K562 (cell line): ENCODE data around the gene SHC1. TPM values are rescaled to one million over a fixed set of nuclear protein-coding genes. Genes with fewer than 3 reads are reported as not detected.
A peak's percentile ranks its signal among the peaks of the same experiment; 100 is the strongest.

ENCODE experiments used
- BCL6 ChIP-seq: fragments of 250-450 bp; sonication (Bioruptor Pico); IDR thresholded peaks from 2 replicates; pipeline ENCODE4 v1.4.0; 2020
- CREM ChIP-seq: IDR thresholded peaks from 2 replicates; pipeline ENCODE4 v1.6.1; 2014; ENCODE audit warnings: antibody characterized with exemption, low read depth
- CXXC5 ChIP-seq: fragments of 250-450 bp; sonication (Bioruptor Pico); IDR thresholded peaks from 2 replicates; pipeline ENCODE4 v1.8.0; 2022; ENCODE audit warnings: inconsistent platforms, mild to moderate bottlenecking, moderate library complexity
- ILK ChIP-seq: fragments of 450-650 bp; IDR thresholded peaks from 2 replicates; pipeline ENCODE4 v1.6.1; 2016; ENCODE audit warnings: missing genetic modification characterization, low read depth, mild to moderate bottlenecking, missing compliant biosample characterization, moderate library complexity, borderline replicate concordance
- MAZ ChIP-seq, 2 experiments: fragments of 450-650 bp in 1 of 2; sonication (generic) in 1 of 2; formaldehyde crosslinking; IDR thresholded peaks in 1 of 2; conservative IDR thresholded peaks in 1 of 2; 2 replicates each; pipeline versions ENCODE4 v1.4.0 to v1.5.0; 2020; ENCODE audit warnings: mild to moderate bottlenecking in 1 of 2, missing genetic modification reagents in 1 of 2
- SIX5 ChIP-seq, 2 experiments: IDR thresholded peaks; 2 replicates each; pipeline ENCODE4 v1.6.1; 2011; ENCODE audit warnings: low read length in 2 of 2, borderline replicate concordance in 1 of 2, low read depth in 1 of 2, mild to moderate bottlenecking in 1 of 2, moderate library complexity in 1 of 2; ENCODE audit not compliant: insufficient read depth in 1 of 2
- SP1 ChIP-seq: sonication (generic); formaldehyde crosslinking; IDR thresholded peaks from 2 replicates; pipeline ENCODE4 v1.8.1; 2022; ENCODE audit warnings: mild to moderate bottlenecking, missing genetic modification reagents
- ZNF561 ChIP-seq: fragments of 450-650 bp; formaldehyde crosslinking; conservative IDR thresholded peaks from 2 replicates; pipeline ENCODE4 v1.4.0; 2020; ENCODE audit warnings: mild to moderate bottlenecking, moderate library complexity
- polyA plus RNA-seq, 8 experiments: library from polyadenylated mRNA; depleted of rRNA in 4 of 8; stranded (reverse) in 5 of 8; unstranded in 3 of 8; fragments of >200 nt; fragmentation: Nextera tagmentation in 2 of 8; fragmentation: Illumina TruSeq in 1 of 8; extraction: Ambion mirVana in 2 of 8; extraction: Trizol in 1 of 8; gene quantifications; 2 replicates each; pipeline versions ENCODE4 v1.2.1 to v1.2.3, GENCODE V29; 2011 to 2014; ENCODE audit warnings: inconsistent platforms in 1 of 8, missing spikeins in 1 of 8
- total RNA-seq, 7 experiments: library from RNA; depleted of rRNA in 6 of 7; stranded (reverse); fragments of >200 nt in 6 of 7; fragmentation: Illumina TruSeq in 2 of 7; extraction: Trizol in 2 of 7; gene quantifications; 2 replicates each; pipeline versions ENCODE4 v1.2.1 to v1.2.3, GENCODE V29; 2011 to 2021; ENCODE audit warnings: low replicate concordance in 1 of 7
- TF ChIP-seq, protein P1 (sequence below): fragments of 450-650 bp; IDR thresholded peaks from 2 replicates; pipeline ENCODE4 v1.6.1; 2016; ENCODE audit warnings: borderline replicate concordance
- TF ChIP-seq, protein P2 (sequence below): fragments of 450-650 bp; IDR thresholded peaks from 2 replicates; pipeline ENCODE4 v1.6.1; 2016; ENCODE audit warnings: low read depth
- TF ChIP-seq, protein P3 (sequence below): sonication (generic); formaldehyde crosslinking; IDR thresholded peaks from 2 replicates; pipeline ENCODE4 v1.8.0; 2023; ENCODE audit warnings: mild to moderate bottlenecking, missing genetic modification reagents
- TF ChIP-seq, protein P4 (sequence below): fragments of 200-400 bp; formaldehyde crosslinking; IDR thresholded peaks from 2 replicates; pipeline ENCODE4 v1.6.1; 2017; ENCODE audit warnings: mild to moderate bottlenecking, low read depth, low read length, moderate library complexity

Gene SHC1
- total and polyA plus RNA-seq, 9 of the 15 experiments (the other 6 are each of a cell fraction or from before 2014, with no cell fraction given): 4.1 to 113 (median 51.9) TPM

DNA sequence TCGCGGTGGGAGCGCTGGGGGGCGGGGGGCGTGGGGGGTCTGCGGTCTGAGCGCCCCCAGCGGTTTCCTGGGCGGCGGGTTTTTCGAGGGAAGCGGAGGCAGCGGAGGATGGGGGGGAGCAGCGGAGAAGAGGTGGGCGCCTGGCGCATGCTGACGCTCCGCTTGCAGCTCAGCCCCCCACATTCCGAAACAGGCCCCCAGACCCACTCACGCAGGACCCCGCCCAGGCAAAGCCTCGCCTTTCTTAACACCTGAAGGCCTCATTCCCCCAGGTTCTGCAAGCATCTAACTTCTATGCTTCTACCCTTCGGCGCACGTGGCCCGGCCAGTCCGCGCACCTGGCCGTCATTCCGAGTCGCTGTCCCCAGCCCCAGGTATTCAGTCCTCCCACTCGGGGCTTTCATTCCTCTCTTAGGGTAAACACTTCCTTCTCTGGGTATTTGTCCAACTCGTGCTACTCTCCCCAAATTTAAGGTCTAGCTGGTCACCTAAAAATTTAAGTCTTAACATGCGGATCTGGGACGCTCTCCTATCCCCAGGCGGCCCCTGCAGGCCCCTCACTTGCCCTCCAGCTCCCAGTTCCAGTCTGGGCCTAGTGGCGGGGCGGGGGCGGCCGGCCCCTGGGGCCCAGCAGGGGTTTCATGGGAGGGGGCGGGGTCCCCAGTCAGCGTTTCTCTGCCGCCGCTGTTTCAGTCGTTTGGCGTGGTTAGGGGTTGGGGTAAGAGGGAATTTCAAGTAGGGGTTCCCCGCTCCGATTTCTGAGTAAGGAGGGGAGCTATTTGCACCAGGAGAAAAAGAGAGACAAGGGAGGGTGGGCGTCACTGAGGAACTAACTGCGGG lies 29.2 kb upstream of the SHC1 start (continued):
- TF ChIP-seq, protein P1, sequence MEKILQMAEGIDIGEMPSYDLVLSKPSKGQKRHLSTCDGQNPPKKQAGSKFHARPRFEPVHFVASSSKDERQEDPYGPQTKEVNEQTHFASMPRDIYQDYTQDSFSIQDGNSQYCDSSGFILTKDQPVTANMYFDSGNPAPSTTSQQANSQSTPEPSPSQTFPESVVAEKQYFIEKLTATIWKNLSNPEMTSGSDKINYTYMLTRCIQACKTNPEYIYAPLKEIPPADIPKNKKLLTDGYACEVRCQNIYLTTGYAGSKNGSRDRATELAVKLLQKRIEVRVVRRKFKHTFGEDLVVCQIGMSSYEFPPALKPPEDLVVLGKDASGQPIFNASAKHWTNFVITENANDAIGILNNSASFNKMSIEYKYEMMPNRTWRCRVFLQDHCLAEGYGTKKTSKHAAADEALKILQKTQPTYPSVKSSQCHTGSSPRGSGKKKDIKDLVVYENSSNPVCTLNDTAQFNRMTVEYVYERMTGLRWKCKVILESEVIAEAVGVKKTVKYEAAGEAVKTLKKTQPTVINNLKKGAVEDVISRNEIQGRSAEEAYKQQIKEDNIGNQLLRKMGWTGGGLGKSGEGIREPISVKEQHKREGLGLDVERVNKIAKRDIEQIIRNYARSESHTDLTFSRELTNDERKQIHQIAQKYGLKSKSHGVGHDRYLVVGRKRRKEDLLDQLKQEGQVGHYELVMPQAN: peak; percentile 65; the same call in 1 of the 2 replicates
- TF ChIP-seq ZNF561 (CRISPR knock-in tag): no peak
- no peak for TF ChIP-seq SIX5 (IDR thresholded peaks at IDR 0.05; ENCODE audit: borderline replicate concordance in 1 of 2, insufficient read depth in 1 of 2, low read depth in 1 of 2, low read length in 2 of 2)
- peak; percentile 55 for TF ChIP-seq CXXC5 (CRISPR knock-in tag)
- no peak for TF ChIP-seq CREM
- no peak for TF ChIP-seq ILK (tag)
- TF ChIP-seq, protein P2, sequence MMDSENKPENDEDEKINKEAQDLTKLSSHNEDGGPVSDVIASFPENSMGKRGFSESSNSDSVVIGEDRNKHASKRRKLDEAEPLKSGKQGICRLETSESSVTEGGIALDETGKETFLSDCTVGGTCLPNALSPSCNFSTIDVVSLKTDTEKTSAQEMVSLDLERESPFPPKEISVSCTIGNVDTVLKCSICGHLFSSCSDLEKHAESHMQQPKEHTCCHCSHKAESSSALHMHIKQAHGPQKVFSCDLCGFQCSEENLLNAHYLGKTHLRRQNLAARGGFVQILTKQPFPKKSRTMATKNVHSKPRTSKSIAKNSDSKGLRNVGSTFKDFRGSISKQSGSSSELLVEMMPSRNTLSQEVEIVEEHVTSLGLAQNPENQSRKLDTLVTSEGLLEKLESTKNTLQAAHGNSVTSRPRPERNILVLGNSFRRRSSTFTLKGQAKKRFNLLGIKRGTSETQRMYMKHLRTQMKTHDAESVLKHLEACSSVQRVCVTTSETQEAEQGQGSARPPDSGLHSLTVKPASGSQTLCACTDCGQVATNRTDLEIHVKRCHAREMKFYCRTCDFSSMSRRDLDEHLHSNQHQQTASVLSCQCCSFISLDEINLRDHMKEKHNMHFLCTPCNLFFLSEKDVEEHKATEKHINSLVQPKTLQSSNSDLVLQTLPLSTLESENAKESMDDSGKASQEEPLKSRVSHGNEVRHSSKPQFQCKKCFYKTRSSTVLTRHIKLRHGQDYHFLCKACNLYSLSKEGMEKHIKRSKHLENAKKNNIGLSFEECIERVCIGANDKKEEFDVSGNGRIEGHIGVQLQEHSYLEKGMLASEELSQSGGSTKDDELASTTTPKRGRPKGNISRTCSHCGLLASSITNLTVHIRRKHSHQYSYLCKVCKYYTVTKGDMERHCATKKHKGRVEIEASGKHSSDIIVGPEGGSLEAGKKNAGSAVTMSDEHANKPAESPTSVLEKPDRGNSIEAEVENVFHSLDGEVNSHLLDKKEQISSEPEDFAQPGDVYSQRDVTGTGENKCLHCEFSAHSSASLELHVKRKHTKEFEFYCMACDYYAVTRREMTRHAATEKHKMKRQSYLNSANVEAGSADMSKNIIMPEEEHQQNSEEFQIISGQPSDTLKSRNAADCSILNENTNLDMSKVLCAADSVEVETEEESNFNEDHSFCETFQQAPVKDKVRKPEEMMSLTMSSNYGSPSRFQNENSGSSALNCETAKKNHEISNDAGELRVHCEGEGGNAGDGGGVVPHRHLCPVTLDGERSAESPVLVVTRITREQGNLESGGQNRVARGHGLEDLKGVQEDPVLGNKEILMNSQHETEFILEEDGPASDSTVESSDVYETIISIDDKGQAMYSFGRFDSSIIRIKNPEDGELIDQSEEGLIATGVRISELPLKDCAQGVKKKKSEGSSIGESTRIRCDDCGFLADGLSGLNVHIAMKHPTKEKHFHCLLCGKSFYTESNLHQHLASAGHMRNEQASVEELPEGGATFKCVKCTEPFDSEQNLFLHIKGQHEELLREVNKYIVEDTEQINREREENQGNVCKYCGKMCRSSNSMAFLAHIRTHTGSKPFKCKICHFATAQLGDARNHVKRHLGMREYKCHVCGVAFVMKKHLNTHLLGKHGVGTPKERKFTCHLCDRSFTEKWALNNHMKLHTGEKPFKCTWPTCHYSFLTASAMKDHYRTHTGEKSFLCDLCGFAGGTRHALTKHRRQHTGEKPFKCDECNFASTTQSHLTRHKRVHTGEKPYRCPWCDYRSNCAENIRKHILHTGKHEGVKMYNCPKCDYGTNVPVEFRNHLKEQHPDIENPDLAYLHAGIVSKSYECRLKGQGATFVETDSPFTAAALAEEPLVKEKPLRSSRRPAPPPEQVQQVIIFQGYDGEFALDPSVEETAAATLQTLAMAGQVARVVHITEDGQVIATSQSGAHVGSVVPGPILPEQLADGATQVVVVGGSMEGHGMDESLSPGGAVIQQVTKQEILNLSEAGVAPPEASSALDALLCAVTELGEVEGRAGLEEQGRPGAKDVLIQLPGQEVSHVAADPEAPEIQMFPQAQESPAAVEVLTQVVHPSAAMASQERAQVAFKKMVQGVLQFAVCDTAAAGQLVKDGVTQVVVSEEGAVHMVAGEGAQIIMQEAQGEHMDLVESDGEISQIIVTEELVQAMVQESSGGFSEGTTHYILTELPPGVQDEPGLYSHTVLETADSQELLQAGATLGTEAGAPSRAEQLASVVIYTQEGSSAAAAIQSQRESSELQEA: no peak
- TF ChIP-seq, protein P3, sequence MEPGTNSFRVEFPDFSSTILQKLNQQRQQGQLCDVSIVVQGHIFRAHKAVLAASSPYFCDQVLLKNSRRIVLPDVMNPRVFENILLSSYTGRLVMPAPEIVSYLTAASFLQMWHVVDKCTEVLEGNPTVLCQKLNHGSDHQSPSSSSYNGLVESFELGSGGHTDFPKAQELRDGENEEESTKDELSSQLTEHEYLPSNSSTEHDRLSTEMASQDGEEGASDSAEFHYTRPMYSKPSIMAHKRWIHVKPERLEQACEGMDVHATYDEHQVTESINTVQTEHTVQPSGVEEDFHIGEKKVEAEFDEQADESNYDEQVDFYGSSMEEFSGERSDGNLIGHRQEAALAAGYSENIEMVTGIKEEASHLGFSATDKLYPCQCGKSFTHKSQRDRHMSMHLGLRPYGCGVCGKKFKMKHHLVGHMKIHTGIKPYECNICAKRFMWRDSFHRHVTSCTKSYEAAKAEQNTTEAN: no peak
- TF ChIP-seq, protein P4, sequence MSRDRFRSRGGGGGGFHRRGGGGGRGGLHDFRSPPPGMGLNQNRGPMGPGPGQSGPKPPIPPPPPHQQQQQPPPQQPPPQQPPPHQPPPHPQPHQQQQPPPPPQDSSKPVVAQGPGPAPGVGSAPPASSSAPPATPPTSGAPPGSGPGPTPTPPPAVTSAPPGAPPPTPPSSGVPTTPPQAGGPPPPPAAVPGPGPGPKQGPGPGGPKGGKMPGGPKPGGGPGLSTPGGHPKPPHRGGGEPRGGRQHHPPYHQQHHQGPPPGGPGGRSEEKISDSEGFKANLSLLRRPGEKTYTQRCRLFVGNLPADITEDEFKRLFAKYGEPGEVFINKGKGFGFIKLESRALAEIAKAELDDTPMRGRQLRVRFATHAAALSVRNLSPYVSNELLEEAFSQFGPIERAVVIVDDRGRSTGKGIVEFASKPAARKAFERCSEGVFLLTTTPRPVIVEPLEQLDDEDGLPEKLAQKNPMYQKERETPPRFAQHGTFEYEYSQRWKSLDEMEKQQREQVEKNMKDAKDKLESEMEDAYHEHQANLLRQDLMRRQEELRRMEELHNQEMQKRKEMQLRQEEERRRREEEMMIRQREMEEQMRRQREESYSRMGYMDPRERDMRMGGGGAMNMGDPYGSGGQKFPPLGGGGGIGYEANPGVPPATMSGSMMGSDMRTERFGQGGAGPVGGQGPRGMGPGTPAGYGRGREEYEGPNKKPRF: no peak
- peak in 1 of 2 experiments; percentile 84; a peak in 1 of 4 replicates for TF ChIP-seq MAZ (CRISPR knock-in tag; conservative IDR thresholded peaks at IDR 0.05 in 1 of 2, IDR thresholded peaks at IDR 0.05 in 1 of 2)
- TF ChIP-seq BCL6 (CRISPR knock-in tag): no peak
- no peak for TF ChIP-seq SP1 (CRISPR knock-in tag)
